GM21515 (cell line): Measurements from ENCODE around the gene FLNB.

ENCODE experiments used
- ATAC-seq: cut with Tn5 transposase; IDR thresholded peaks from one replicate; pipeline ENCODE4 v1.9.1; 2021; ENCODE audit not compliant: unreplicated experiment

The FLNB gene

DNA sequence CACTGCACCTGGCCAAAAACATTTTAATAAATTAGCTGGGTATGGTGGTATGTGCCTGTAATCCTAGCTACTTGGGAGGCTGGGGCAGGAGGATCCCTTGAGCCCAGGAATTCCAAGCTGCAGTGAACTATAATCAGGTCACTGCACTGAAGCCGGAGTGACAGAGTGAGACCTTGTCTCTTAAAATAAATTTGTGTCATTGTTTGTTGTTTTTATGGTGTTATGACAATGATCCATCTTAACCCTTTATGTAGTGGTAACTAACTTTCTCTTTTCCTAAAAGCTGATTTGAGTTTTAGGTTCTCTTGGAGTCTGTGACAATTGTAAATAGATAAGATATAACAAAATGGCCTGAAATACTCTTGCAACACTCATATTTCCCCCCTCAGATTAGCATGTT, 20.7 kb downstream of the FLNB start:
- ATAC-seq = no peak

GRCh38 chr3:58029842-58030584, 21.8 kb downstream of the FLNB start:
- ATAC-seq = no peak

DNA sequence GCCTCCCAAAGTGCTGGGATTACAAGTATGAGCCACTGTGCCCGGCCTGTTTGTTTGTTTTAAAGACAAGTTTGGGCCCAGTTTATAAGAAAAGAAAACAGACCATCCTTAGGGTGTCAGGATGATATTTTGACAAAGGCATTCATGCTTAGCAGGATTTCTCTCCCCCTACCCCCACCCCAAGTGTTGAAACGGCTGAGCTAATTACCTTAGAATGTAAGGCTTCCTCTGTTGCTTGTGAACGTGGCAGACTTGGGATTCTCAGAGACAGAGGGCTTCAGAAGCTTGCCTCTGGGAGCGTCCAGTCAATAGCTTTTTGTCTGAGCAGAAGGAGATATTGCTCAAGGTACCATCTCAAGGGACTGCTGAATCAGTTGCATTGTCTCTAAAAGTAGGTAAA, 24.0 kb downstream of the FLNB start:
- ATAC-seq = no peak

DNA sequence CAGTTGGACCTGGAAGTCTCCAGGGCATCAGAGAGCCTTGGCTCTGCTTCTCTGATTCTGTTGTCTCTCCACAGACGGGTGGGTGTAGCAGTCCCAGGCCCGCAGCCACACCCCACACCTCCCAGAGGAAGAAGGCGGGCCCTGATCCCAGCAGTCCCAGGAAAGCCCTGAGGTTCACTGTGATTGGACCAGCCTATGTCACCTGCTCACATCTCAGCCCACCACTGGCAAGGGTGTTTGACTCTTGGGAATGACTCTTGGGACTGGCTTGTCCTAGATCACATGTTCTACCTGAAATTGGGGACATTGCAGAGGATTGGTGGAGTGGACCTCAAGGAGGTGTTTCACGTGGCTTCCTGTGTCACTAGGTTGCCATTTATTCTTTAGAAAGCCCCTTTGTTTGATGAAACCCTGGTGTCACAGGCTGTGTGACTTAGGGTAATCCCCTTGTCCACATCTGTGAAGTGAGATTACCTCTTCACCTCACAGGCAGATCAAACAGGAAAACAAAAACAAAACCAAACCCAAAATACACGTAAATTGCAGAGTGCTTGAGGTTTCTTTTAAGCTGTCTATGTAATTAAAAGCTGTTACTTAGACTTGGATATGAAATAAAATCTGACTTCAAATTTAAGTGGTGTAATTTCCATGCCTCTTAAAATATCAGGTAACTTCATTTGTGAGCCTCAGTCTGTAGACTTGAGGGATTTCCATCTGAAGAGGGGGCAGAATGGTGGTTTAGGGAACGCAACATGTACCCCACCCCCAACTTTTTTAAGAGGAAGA, 26.7 kb downstream of the FLNB start:
- ATAC-seq = peak; percentile 94

DNA sequence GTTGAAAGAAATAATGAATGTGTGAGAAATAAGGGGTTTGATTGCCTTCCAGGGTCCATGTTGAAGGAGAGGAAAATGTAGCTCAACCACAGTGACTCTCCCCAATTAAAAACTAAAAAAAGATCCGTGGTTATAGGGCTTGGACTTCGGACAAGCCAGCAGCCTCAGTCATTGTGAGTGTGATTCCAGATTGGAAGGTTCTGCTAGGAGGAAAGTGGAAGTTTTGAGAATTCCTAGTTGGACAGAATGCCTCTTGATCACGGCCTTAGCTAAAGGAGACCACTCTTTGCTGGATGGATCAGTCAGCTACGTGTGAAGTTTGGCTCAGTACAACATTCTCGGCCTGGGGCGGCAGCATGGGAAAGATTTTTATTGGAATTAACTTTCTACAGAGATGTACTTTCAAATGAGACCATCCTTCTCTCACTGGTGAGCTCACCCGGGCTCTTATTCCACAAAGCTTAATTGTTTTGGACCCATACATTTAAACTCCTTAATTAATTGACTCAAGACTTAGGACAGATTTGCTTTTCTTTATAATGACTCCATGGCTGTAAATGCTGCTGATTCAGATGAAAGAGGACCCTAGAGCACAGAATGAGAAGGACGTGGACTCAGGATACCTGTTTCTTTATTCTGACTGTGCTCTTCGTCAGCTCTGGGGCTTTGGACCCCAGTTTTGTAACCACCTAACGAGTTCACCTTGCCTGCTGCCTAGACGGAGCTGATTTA, 27.5 kb downstream of the FLNB start:
- ATAC-seq = no peak

GRCh38 chr3:58036293-58037032, 28.2 kb downstream of the FLNB start:
- no peak for ATAC-seq

- no peak for ATAC-seq
Observed at GRCh38 chr3:58037141-58037910, 29.1 kb downstream of the FLNB start.

DNA sequence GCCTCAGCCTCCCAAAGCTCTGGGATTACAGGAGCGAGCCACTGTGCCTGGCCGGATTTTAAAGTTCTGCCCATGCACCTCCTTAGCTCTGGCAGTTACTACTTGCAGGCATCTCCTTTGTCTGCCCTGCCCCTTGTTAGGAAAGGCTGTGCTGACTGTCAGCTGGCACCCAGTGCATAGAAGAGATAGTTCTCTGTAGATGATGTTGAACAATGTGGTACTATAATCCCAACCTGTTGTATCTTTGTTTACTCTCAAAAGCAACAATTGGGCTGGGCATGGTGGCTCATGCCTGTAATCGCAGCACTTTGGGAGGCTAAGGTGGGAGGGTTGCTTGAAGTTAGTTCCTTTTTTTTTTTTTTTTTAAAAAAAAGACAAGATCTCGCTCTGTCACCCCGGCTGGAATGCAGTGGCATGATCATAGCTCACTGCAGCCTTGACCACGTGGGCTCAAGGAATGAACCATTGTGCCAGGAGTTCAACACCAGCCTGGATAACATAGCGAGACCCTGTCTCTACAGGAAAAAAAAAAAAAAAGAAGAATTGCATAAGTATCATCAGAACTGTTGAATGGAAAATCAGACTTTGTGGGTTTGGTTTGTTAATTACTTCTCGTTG, 30.6 kb downstream of the FLNB start:
- no peak for ATAC-seq

DNA sequence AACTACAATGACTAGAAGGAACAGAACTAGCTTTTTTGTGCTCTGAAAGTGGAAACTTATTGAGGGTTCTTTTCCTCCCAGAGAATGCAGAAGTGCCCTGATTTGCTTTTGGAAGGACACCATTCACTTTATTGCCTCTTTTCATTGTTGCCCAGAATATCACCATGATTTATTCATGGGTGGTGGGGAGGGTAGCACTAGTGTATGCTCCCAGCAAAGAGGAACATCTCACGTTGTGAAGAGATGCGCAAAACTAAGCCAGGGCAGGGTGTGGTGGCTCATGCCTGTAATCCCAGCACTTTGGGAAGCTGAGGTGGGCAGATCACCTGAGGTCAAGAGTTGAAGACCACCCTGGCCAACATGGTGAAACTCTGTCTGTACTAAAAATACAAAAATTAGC, 31.4 kb downstream of the FLNB start:
- ATAC-seq = no peak

DNA sequence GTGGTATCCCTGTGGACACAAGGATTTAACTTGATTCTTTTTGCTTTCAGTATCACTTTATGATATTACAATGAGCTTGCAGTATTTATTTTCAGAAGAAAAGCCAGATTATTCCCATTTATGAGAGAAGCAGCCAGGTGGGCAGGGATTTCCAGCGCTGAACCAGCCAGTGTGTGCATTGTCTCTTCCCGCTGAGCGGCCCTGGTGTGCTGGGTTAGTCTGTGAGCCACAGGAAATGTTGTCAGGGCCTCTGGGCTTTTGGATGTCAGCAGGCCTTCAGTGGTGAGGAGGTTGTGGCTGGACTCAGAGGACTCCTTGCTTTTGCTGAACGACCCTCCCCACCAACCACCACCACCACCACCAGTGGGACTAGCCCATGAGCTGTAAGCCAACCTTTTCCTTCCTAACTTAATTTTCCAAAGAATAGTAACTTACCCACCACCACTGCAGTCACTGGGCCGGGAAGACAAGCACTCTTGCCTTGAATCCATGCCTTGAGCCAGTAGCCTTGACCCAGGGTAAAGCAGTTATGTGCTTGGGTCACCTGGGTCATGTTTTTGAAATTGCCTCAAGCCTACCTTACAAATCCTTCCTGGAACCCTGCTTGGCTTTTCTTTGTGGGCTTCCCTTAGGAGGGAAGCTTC, 33.1 kb downstream of the FLNB start:
- no peak for ATAC-seq

DNA sequence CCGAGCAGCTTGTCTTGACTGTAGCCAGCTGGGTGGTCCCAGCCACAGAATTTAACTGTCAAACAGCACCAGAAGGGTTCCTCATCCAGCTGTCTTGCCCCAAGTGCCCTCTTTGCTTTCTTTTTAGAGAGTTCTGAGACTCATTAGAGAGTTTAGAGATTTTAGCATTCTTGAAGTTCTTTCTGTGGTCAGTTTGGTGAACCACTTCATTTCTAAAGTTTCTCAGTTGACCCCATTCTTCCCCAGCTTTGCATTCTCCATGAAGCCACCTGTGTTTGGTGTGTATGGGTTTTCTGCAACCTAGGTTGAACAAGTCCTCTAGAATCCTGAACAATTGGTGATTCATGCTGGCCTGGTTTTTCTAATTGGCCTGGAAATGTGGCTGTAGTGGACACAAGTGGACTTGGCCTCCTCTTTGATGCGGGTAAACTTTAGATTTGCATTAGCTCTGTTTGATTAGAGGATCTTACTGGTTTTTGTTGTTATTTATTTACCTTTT, 33.7 kb downstream of the FLNB start:
- ATAC-seq = peak; percentile 88

DNA sequence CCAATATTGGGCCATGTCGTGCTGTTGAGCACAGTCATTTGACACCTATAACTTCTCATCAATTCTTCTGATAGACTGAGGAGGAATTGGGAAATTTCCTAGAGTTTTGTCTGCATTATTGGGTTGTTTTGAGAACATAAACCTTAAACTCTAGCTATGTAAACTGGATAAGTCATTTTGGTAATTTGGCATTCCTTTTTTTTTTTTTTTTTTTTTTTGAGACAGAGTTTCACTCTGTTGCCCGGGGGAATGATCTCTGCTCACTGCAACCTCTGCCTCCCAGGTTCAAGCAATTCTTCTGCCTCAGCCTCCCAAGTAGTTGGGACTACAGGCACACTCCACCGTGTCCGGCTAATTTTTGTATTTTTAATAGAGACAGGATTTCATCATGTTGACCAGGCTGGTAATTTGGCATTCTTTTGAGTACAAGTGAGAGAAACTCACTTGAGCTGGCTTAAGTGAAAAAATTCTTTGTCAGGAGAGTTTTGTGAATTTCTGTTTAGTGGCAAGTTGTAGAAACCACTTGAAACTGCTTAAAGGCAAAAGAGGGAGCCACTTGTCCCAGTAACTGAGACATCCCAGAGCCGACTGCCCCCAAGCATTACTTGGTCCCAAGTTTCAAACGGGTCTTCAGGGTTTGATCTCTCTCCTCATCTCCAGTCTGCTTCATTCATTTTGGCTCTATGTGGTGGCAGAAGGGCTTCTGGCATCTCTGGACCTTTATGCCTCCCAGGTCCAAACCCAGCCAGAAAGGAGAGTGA, 34.9 kb downstream of the FLNB start:
- no peak for ATAC-seq

DNA sequence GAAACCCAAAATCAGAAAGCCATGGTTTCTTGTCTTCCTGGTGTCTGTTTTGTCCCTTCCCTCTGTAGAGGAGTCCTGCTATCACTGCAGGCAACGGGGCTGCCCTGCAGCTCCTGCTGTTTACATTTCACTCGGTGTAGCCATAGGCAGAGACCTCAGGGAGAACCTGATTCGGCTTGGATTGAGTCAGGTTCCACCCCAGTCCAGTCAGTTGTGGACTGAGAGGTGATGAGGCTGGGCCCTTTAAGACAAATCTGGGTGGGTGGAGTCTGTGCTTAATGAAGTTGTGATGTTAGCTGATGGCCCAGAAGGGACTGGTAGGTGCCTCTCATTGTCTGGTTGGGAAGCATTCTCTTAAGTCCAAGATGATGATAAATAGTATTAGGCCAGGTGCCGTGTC, 35.7 kb downstream of the FLNB start:
- ATAC-seq = no peak

GRCh38 chr3:58044691-58045483, 36.7 kb downstream of the FLNB start:
- ATAC-seq = no peak

- ATAC-seq = no peak
Observed at GRCh38 chr3:58047826-58048225, 39.6 kb downstream of the FLNB start.

- no peak for ATAC-seq
Observed at GRCh38 chr3:58048301-58048700, 40.1 kb downstream of the FLNB start.

GRCh38 chr3:58049143-58049785, 41.0 kb downstream of the FLNB start:
- no peak for ATAC-seq
